GM12874 (cell line): ENCODE measurements around the gene TMEM252.

ENCODE experiments used
- CTCF ChIP-seq: IDR thresholded peaks from 2 replicates; pipeline ENCODE4 v1.5.1; 2011; ENCODE audit warnings: low read depth, mild to moderate bottlenecking, control low read depth, low read length, moderate library complexity; ENCODE audit not compliant: insufficient read depth

The TMEM252 gene

GRCh38 chr9:68537616-68537880, 3.1 kb downstream of the TMEM252 start:
- no peak for TF ChIP-seq CTCF

- no peak for TF ChIP-seq CTCF
These were observed 3.6 kb downstream of the TMEM252 start for GRCh38 chr9:68536876-68537615.

GRCh38 chr9:68533678-68534077, 7.0 kb downstream of the TMEM252 start:
- TF ChIP-seq CTCF: no peak

- no peak for TF ChIP-seq CTCF
These were observed 8.6 kb downstream of the TMEM252 start for GRCh38 chr9:68532131-68532530.

- no peak for TF ChIP-seq CTCF
These were observed 10.1 kb downstream of the TMEM252 start for GRCh38 chr9:68530618-68531017.

- TF ChIP-seq CTCF: no peak
These were observed 17.2 kb downstream of the TMEM252 start for GRCh38 chr9:68523367-68523936.

GRCh38 chr9:68522954-68523353, 17.7 kb downstream of the TMEM252 start:
- TF ChIP-seq CTCF: no peak
